ENCODE measurements around the gene WDR46.

The WDR46 gene

GRCh38 chr6:33252759-33253158 is 36.3 kb downstream of the WDR46 start:
- DNase-seq = no peak

GRCh38 chr6:33251395-33252012 is 37.5 kb downstream of the WDR46 start:
- no peak for DNase-seq

DNA sequence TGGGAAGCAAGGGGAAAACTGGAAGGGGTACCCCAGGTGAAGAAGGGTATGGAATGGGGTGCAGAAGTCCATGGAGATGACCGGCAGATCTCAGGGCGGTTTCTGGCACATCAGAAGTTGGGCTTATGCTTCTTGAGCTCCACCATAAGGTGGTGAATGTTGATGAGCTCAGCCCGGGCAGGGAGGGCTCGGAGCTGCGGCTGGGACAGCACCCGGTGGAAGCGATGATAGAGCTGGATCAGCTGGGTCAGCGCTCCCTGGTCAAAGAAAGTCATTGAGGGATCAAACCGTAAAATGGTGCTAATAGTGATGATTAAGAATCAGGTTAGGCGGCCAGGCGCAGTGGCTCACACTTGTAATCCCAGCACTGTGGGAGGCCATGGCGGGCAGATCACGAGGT is 38.3 kb downstream of the WDR46 start:
- DNase-seq = no peak

DNA sequence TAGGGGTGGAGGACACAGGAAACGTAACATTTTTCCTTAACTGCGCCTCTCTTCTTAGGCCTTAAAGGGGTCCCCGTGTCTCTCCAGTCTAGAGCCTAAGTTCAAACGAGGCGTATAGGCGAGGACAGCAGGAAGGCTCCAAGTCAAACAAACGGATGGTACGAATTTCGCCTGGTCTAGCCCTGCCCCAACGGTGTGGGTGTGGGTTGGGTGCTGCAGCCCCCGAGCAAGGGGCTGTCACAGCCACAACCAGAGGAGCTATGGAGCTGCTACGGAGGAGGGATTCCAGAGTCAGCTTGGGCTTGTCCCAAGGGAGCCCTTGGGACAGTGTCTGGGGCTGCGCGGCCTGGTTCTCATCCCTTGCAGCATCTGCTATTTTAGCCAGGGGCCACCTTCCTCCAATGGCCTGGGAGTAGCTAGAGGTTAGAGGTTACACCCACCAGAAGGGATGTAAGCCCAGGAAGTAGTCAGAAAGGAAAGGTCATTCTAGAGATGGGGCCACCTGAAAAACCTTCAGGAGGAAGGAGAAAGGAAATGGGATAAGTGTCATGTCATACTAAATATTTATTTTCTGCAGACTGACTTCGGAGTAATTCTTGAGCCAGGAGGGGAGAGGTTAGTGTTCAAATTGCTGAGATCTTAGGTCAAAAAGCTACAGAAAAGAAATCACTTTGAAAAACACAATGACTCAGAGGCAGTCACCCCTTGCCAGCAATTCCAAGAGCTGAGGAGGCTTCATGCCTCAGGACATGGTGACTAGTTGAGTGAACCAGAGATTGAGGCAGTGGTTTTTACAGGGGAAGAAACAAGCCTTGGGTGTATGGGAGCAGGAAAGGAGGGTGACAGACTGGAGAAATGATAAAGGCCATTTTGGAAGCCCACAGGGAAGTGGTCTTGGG is 39.1 kb downstream of the WDR46 start:
- no peak for DNase-seq

DNA sequence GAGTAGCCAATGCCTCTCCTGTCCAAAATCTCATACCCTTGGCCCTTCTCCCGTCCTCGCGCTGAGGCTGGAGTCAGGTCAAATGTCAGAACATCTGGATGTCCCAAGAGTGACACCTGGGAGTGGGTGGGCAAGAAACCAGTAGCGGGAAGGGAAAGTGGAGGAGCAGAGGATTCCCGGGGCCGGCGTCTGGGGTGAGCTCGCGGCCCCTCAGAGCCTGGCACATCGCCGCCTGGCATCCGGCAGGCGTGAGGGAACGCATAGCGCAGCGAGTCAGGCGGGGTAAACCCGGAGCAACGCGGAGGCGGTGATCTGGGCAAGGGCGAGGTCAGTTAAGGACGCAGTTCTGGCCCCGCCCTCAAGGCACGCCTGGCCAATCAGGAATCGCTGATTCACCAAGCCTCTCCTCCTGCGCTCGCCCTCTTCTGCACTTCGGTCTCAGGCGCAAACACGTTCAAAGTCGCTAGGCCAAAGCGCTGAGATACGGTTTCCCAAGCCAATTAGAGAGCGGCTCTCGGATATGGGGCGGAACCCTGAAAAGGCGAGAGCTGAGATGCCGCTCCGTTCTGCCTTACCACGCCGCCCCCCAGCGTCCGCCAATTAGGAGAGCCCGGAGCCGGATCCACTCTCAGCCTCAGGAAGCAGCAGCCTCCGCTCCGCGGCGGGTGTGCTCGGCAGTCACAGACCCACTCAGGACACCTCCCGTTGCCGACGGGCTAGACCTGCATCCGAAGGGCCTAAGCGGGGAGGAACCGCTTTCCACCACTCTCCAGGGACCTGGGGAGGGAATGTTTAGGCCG is 39.9 kb downstream of the WDR46 start:
- peak; percentile 97 for DNase-seq

DNA sequence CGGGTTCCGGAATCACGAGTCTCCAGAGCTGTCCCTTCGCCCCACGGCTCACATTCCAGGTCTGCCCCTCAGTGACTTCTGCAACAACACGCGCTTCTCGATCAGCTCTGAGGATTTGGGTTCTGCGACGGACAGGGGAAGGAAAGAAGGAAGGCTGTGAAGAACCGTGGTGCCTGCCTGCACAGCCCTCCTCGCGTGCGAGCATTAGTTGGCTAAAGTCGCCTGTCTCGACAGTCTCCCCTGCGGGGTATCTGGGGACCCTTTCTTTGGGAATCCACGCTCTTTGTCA is 40.5 kb downstream of the WDR46 start:
- DNase-seq = no peak

GRCh38 chr6:33247977-33248642 is 40.9 kb downstream of the WDR46 start:
- peak; percentile 90 for DNase-seq

GRCh38 chr6:33243476-33243875 is 45.6 kb downstream of the WDR46 start:
- no peak for DNase-seq

- no peak for DNase-seq
These were observed 47.1 kb downstream of the WDR46 start for GRCh38 chr6:33241968-33242367.

DNA sequence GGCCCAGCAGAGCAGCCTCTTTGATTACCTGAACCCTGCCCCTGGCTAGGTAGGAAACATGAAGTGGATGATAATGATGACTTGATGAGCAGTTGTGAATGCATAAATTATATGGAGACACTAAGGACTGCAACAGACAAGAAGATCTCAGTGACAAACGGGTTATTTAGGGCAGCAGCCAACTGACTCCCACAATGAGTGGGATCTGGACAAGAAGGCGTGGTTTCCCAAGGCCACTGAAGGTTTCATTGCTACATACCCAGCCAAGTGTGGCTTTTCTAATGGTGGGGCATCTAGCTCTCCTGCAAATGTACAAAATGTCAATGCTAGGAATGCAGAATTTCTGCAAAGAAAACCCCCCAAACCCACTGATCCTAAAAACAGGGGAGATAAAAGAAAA is 51.3 kb downstream of the WDR46 start:
- no peak for DNase-seq

DNA sequence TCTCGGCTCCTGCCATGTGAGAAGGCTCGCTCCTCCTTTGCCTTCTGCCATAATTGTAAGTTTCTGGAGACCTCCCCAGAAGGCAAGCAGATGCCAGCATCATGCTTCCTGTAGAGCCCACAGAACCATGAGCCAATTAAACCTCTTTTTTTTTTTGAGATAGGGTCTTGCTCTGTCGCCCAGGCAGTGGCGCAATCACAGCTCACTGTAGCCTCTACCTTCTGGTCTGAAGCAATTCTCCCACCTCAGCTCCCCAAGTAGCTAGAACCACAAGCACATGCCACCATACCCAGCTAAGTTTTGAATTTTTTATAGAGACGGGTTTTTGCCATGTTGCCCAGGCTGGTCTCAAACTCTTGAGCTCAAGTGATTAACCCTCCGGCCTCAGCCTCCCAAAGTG is 52.2 kb downstream of the WDR46 start:
- no peak for DNase-seq

- DNase-seq = no peak
These were observed 52.7 kb downstream of the WDR46 start for GRCh38 chr6:33236328-33236727.

GRCh38 chr6:33235221-33235634 is 53.8 kb downstream of the WDR46 start:
- DNase-seq = no peak
